ENCODE measurements around the gene SNX20. TPM values are rescaled to one million over a fixed set of nuclear protein-coding genes. Genes with fewer than 3 reads are reported as not detected.

Gene SNX20, protein sequence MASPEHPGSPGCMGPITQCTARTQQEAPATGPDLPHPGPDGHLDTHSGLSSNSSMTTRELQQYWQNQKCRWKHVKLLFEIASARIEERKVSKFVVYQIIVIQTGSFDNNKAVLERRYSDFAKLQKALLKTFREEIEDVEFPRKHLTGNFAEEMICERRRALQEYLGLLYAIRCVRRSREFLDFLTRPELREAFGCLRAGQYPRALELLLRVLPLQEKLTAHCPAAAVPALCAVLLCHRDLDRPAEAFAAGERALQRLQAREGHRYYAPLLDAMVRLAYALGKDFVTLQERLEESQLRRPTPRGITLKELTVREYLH
- 0.10 TPM for total RNA-seq (2021; ENCODE audit: unreplicated experiment)
- not detected for polyA plus RNA-seq (2012; ENCODE audit: insufficient read length)
- Bru-seq, nascent RNA, result not detected
- BruChase-seq, experiment 1, labeled RNA remaining after a 2-hour chase, result not detected
- percentile 6 among the genes with signal in this experiment for BruChase-seq, experiment 2, labeled RNA remaining after a 6-hour chase
- long read RNA-seq, result 0 reads

DNA sequence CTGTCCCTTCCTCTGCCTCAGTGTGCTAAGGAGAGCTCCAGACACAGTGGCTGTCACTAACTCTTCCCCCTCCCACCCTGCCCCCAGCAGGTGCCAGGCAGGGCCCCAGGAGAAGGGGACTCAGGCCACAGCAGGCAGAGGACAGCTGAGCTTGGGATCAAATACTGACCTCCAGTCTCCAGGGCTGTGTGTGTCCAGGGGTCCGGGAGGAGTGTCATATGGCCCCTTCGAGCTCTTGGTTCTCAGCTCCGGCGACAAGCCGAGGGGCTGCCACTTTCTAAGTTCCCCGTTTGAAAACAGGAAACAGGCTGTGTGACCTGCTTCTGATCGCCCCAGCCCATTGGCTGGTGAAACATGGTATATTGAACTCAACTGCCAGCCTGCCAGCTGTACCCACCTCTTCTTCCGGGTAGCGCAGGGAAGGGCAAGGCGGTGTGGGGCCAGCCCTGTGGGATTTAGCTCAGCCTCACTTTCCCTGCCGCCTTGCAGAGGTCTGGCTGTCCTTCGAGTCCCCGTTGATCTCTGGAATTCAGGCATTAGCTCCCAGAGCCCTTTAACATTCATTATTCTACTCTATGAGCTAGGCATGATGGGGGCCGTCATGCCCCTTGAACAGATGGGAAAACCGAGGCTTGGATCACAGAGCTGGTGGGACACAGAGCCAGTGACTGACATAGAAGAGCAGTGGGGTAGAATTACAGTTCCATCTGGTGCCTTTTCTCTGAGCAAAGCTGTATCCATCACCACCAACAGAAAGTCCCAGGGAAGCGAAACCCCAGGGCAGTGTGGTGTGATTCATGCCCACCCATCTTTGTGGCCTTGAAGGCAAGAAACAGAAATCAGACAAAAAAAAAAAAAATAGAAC, at the start of gene SNX20:
Gene SNX20 (minus strand): TSS at position 292 of the 865 bp plus-strand sequence. CDS start 3,786 bp downstream, outside the sequence.
- H3K4me1 ChIP-seq (ENCODE audit: control insufficient read depth, insufficient read depth, low read length), result no peaks in the 10 kb centered on the region
- no peak for DNase-seq (ENCODE audit: low read depth, low spot score)
- TF ChIP-seq POLR2AphosphoS5 (IDR thresholded peaks at IDR 0.05; ENCODE audit: low read depth, low read length) (no peak), SIN3A (IDR thresholded peaks at IDR 0.05; ENCODE audit: borderline replicate concordance, insufficient read depth, low read depth, low read length) (no peak), TCF7L2 (IDR thresholded peaks at IDR 0.05; ENCODE audit: low read depth, low read length) (no peak), REST (IDR thresholded peaks at IDR 0.05; ENCODE audit: insufficient read depth in 1 of 2, low read depth in 2 of 2, low read length in 1 of 2) (no peak)
- TF ChIP-seq, protein P1, sequence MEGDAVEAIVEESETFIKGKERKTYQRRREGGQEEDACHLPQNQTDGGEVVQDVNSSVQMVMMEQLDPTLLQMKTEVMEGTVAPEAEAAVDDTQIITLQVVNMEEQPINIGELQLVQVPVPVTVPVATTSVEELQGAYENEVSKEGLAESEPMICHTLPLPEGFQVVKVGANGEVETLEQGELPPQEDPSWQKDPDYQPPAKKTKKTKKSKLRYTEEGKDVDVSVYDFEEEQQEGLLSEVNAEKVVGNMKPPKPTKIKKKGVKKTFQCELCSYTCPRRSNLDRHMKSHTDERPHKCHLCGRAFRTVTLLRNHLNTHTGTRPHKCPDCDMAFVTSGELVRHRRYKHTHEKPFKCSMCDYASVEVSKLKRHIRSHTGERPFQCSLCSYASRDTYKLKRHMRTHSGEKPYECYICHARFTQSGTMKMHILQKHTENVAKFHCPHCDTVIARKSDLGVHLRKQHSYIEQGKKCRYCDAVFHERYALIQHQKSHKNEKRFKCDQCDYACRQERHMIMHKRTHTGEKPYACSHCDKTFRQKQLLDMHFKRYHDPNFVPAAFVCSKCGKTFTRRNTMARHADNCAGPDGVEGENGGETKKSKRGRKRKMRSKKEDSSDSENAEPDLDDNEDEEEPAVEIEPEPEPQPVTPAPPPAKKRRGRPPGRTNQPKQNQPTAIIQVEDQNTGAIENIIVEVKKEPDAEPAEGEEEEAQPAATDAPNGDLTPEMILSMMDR (IDR thresholded peaks at IDR 0.05), result no peak
- no TSS peak for BruUV-seq (replicated peaks)
- H3K36me3 ChIP-seq (ENCODE audit: control insufficient read depth, insufficient read depth, low read length), result no peaks in the 10 kb centered on the region
- CTCF ChIA-PET, result no interaction called here
- no peaks in the 10 kb centered on the region for H3K27me3 ChIP-seq (ENCODE audit: control insufficient read depth, insufficient read depth, low read length)
- no peak within 1 kb of the TSS for H3K27ac ChIP-seq (ENCODE audit: low read length)
- ATAC-seq, result no peak
- in situ Hi-C loops (cut with HindIII; ENCODE audit: low pct_unique_long_range_greater_than_20kb, low sequenced_read_pairs) (no loop called here), intact Hi-C loops (cut with micrococcal nuclease; ENCODE audit: unreplicated experiment) (no loop called here)
- H3K9me3 ChIP-seq (ENCODE audit: control insufficient read depth, insufficient read depth, low read depth, low read length), result no peaks in the 10 kb centered on the region
- no peak within 1 kb of the TSS for H3K4me3 ChIP-seq (ENCODE audit: low read depth in 2 of 2, low read length in 2 of 2)
- POLR2A ChIA-PET, result no interaction called here

- intact Hi-C loops (cut with micrococcal nuclease; ENCODE audit: unreplicated experiment), result no loop called here
- POLR2A ChIA-PET, result no interaction called here
These were observed 43.2 kb upstream of the SNX20 start for GRCh38 chr16:50724306-50724705.

More at GRCh38 chr16:50724306-50724705, 43.2 kb upstream of the SNX20 start:
- CTCF ChIA-PET, result no interaction called here
- H3K27me3 ChIP-seq (ENCODE audit: control insufficient read depth, insufficient read depth, low read length), result no peaks in the 10 kb centered on the region
- H3K36me3 ChIP-seq (ENCODE audit: control insufficient read depth, insufficient read depth, low read length), result no peaks in the 10 kb centered on the region
- no peak for TF ChIP-seq SIN3A (IDR thresholded peaks at IDR 0.05; ENCODE audit: borderline replicate concordance, insufficient read depth, low read depth, low read length)
- TF ChIP-seq TCF7L2 (IDR thresholded peaks at IDR 0.05; ENCODE audit: low read depth, low read length), result no peak
- TF ChIP-seq POLR2AphosphoS5 (IDR thresholded peaks at IDR 0.05; ENCODE audit: low read depth, low read length), result no peak
- in situ Hi-C loops (cut with HindIII; ENCODE audit: low pct_unique_long_range_greater_than_20kb, low sequenced_read_pairs), result no loop called here
- no peak for DNase-seq (ENCODE audit: low read depth, low spot score)
- H3K27ac ChIP-seq (ENCODE audit: low read length), result no peak overlapping the region
- no peak overlapping the region for H3K4me3 ChIP-seq (ENCODE audit: low read depth in 2 of 2, low read length in 2 of 2)
- H3K9me3 ChIP-seq (ENCODE audit: control insufficient read depth, insufficient read depth, low read depth, low read length), result no peaks in the 10 kb centered on the region
- no TSS peak for BruUV-seq (replicated peaks)
- no peak for ATAC-seq
- no peaks in the 10 kb centered on the region for H3K4me1 ChIP-seq (ENCODE audit: control insufficient read depth, insufficient read depth, low read length)
